GM12878 (cell line): ENCODE measurements around the gene NACA2. TPM values are rescaled to one million over a fixed set of nuclear protein-coding genes. Genes with fewer than 3 reads are reported as not detected.

Source experiments
- ATAC-seq: fragments of 200-7000 bp; cut with Tn5 transposase; 3 replicates; pipeline ENCODE4 v1.9.1; 2020; ENCODE audit warnings: mild to moderate bottlenecking, moderate library complexity
- BruUV-seq: library from RNA; stranded (reverse); fragments of 400-500 nt; replicated peaks from 2 replicates; lab custom pipeline; 2021; lab: Mats Ljungman, UMichigan
- CTCF ChIA-PET: fragments of 300-600 bp; sonication (Branson Sonifier 250); formaldehyde crosslinking; extraction: SDS; loops from one replicate; lab custom pipeline; 2021; ENCODE audit warnings: inconsistent platforms; lab: Yijun Ruan, JAX
- POLR2A ChIA-PET: fragments of 350-600 bp; formaldehyde crosslinking; extraction: SDS; loops from one replicate; lab custom pipeline; 2021; ENCODE audit warnings: inconsistent platforms; lab: Charles Lee
- RAD21 ChIA-PET: fragments of 300-600 bp; sonication (Branson Sonifier 250); formaldehyde crosslinking; loops from one replicate; lab custom pipeline; 2023; ENCODE audit warnings: antibody characterized with exemption; ENCODE audit not compliant: unreplicated experiment; lab: Charles Lee
- SMC1A ChIA-PET: fragments of 300-600 bp; sonication (Branson Sonifier 250); formaldehyde crosslinking; loops from one replicate; lab custom pipeline; 2023; ENCODE audit not compliant: unreplicated experiment, uncharacterized antibody; lab: Charles Lee
- DNase-seq: peaks from one replicate; pipeline ENCODE4 v3.0.0-alpha.2; 2011; ENCODE audit warnings: low read depth, low spot score
- FAIRE-seq: peaks from 3 replicates; lab custom pipeline; 2011; peaks lifted over from hg19 to GRCh38; lab: Jason Lieb, UNC
- H2AFZ ChIP-seq: 2 replicates; pipeline ENCODE4 v1.6.0; 2011; ENCODE audit warnings: low read depth, low read length, control low read depth; ENCODE audit not compliant: control insufficient read depth
- H3K27ac ChIP-seq: 2 replicates; pipeline ENCODE4 v1.5.1; 2011; ENCODE audit warnings: control low read depth; ENCODE audit not compliant: control insufficient read depth, insufficient read depth
- H3K27me3 ChIP-seq, 2 experiments: replicated peaks in 1 of 2; 2 replicates each; pipeline versions ENCODE4 v1.6.0 to v1.6.1; 2011; ENCODE audit warnings: low read length in 1 of 2; ENCODE audit not compliant: control insufficient read depth in 2 of 2, insufficient read depth in 2 of 2
- H3K36me3 ChIP-seq, 2 experiments: 2 replicates each; pipeline ENCODE4 v1.5.1; 2011; ENCODE audit warnings: low read length in 1 of 2; ENCODE audit not compliant: control insufficient read depth in 2 of 2, insufficient read depth in 2 of 2
- H3K4me1 ChIP-seq: 2 replicates; pipeline ENCODE4 v1.6.1; 2011; ENCODE audit warnings: mild to moderate bottlenecking, low read length, moderate library complexity, mixed read lengths; ENCODE audit not compliant: control insufficient read depth, insufficient read depth
- H3K4me2 ChIP-seq: 2 replicates; pipeline ENCODE4 v1.6.0; 2011; ENCODE audit warnings: control low read depth; ENCODE audit not compliant: control insufficient read depth, insufficient read depth
- H3K4me3 ChIP-seq: fragments of 200-600 bp; sonication (generic); 2 replicates; pipeline ENCODE4 v1.5.1; 2016
- H3K79me2 ChIP-seq: 2 replicates; pipeline ENCODE4 v1.6.0; 2011; ENCODE audit warnings: low read length; ENCODE audit not compliant: control insufficient read depth, insufficient read depth
- H3K9ac ChIP-seq: 2 replicates; pipeline ENCODE4 v1.8.0; 2011; ENCODE audit warnings: low read length, control low read depth, mixed read lengths; ENCODE audit not compliant: control insufficient read depth, insufficient read depth
- H3K9me3 ChIP-seq: replicated peaks from 3 replicates; pipeline ENCODE4 v1.5.1; 2011; ENCODE audit warnings: mild to moderate bottlenecking, low read length; ENCODE audit not compliant: control insufficient read depth, insufficient read depth
- H4K20me1 ChIP-seq: 2 replicates; pipeline ENCODE4 v1.6.0; 2011; ENCODE audit not compliant: control insufficient read depth, insufficient read depth
- DPF2 ChIP-seq: fragments of 450-650 bp; IDR thresholded peaks from 2 replicates; pipeline ENCODE4 v1.6.1; 2017; ENCODE audit warnings: mild to moderate bottlenecking
- JUNB ChIP-seq: IDR thresholded peaks from 2 replicates; pipeline ENCODE4 v1.6.1; 2016; ENCODE audit warnings: antibody characterized with exemption, mild to moderate bottlenecking
- KDM1A ChIP-seq: fragments of 200-600 bp; sonication (generic); IDR thresholded peaks from 2 replicates; pipeline ENCODE4 v1.6.1; 2016; ENCODE audit warnings: borderline replicate concordance
- NFIC ChIP-seq: IDR thresholded peaks from 2 replicates; pipeline ENCODE4 v1.6.1; 2012; ENCODE audit warnings: low read depth, mild to moderate bottlenecking, inconsistent platforms, low read length, moderate library complexity
- NFXL1 ChIP-seq: fragments of 450-650 bp; IDR thresholded peaks from 2 replicates; pipeline ENCODE4 v1.6.1; 2017; ENCODE audit warnings: antibody characterized with exemption, mild to moderate bottlenecking, borderline replicate concordance
- RB1 ChIP-seq: fragments of 450-650 bp; formaldehyde crosslinking; IDR thresholded peaks from 2 replicates; pipeline ENCODE4 v1.6.1; 2017; ENCODE audit warnings: mild to moderate bottlenecking, borderline replicate concordance
- SMC3 ChIP-seq: IDR thresholded peaks from 2 replicates; pipeline ENCODE4 v1.6.1; 2011; ENCODE audit warnings: low read length, improper control_type of control experiment, borderline replicate concordance
- WGBS: methylation state at CpG from one replicate; pipeline ENCODE4 v1.1.6; 2016; ENCODE audit warnings: low lambda C conversion rate; ENCODE audit not compliant: insufficient replicate concordance, insufficient coverage; ENCODE audit errors: missing lambda C conversion rate; 5-methylcytosine and 5-hydroxymethylcytosine counted together
- in situ Hi-C: fragments of 300-500 bp; cut with MboI; formaldehyde crosslinking; loops from 9 replicates; pipeline ENCODE4 v1.14.3; 2018; ENCODE audit warnings: mixed read lengths
- intact Hi-C: fragments of 100-400 bp; cut with micrococcal nuclease; formaldehyde crosslinking; loops from one replicate; pipeline ENCODE4 v1.14.2; 2022; ENCODE audit not compliant: unreplicated experiment
- polyA plus RNA-seq, 11 experiments: library from polyadenylated mRNA; depleted of rRNA in 4 of 11; unstranded in 6 of 11; stranded (reverse) in 5 of 11; fragments of >200 nt; fragmentation: Nextera tagmentation in 4 of 11; fragmentation: Illumina TruSeq in 1 of 11; extraction: Ambion mirVana in 4 of 11; extraction: Trizol in 1 of 11; gene quantifications; 1 replicate in 1 of 11; 2 replicates in 10 of 11; pipeline versions ENCODE4 v1.2.1 to v1.2.3, GENCODE V29; 2011 to 2016; ENCODE audit warnings: inconsistent platforms in 2 of 11, missing spikeins in 2 of 11, low read depth in 1 of 11
- total RNA-seq, 4 experiments: library from RNA; depleted of rRNA in 3 of 4; stranded (reverse); fragments of >200 nt in 3 of 4; fragmentation: Illumina TruSeq in 1 of 4; extraction: Trizol in 1 of 4; gene quantifications; 2 replicates each; pipeline versions ENCODE4 v1.2.1 to v1.2.3, GENCODE V29; 2013 to 2021
- TF ChIP-seq, protein P1 (sequence below): fragments of 450-650 bp; IDR thresholded peaks from 2 replicates; pipeline ENCODE4 v1.6.1; 2017; ENCODE audit warnings: mild to moderate bottlenecking, moderate library complexity

The NACA2 gene
- total and polyA plus RNA-seq, 10 of the 15 experiments (the other 5 are each of a cell fraction or from before 2014, with no cell fraction given), result 0.16 to 0.68 (median 0.36) TPM; not detected in 4

DNA sequence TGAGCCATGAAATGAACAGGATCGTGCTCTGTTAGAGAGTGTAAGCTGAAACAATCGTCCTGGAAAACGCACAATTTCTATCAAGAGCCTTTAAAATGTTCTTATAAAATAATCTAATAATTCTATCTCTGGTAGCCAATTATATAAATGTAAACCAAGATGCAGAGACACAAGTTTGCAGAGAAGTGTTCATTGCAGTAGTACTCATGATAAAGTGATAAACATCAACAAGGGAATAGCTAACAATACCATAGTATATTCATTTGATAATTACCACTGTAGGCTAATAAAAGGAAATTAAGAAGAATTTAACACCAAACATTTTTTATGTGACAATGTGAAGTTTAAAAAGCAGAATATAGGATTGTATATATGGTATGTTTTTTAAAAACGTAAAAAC lies 12.4 kb downstream of the NACA2 start:
- Histone ChIP-seq H3K9me3 (no peaks in the 10 kb centered on the region), H3K4me3 (no peak overlapping the region), H3K79me2 (no peaks in the 10 kb centered on the region), H3K27ac (no peak overlapping the region), H3K4me1 (no peaks in the 10 kb centered on the region), H4K20me1 (no peaks in the 10 kb centered on the region), H3K27me3 (no peaks in the 10 kb centered on the region; a peak in 1 of 4 replicates), H2AFZ (no peak overlapping the region), H3K4me2 (no peak overlapping the region), H3K36me3 (no peaks in the 10 kb centered on the region), H3K9ac (no peak overlapping the region)
- no peak for DNase-seq
- 59% methylated on average over 4 of the region's 4 CpGs for WGBS
- no TSS peak for BruUV-seq
- ChIA-PET CTCF (no interaction called here), SMC1A (interaction anchor here (0.6 to 0.9 kb wide), 3 partner anchors 11 to 1239 kb away, joined by 3 to 4 read pairs (median 3); no protein-coding TSS in a partner anchor), POLR2A (interaction anchor here (0.6 to 0.7 kb wide), 2 partner anchors 25 to 1614 kb away, joined by 4 to 6 read pairs; no protein-coding TSS in a partner anchor), RAD21 (no interaction called here)
- in situ Hi-C loops (no loop called here), intact Hi-C loops (no loop called here)
- FAIRE-seq, result no peak
- ATAC-seq, result no peak
- TF ChIP-seq, protein P1, sequence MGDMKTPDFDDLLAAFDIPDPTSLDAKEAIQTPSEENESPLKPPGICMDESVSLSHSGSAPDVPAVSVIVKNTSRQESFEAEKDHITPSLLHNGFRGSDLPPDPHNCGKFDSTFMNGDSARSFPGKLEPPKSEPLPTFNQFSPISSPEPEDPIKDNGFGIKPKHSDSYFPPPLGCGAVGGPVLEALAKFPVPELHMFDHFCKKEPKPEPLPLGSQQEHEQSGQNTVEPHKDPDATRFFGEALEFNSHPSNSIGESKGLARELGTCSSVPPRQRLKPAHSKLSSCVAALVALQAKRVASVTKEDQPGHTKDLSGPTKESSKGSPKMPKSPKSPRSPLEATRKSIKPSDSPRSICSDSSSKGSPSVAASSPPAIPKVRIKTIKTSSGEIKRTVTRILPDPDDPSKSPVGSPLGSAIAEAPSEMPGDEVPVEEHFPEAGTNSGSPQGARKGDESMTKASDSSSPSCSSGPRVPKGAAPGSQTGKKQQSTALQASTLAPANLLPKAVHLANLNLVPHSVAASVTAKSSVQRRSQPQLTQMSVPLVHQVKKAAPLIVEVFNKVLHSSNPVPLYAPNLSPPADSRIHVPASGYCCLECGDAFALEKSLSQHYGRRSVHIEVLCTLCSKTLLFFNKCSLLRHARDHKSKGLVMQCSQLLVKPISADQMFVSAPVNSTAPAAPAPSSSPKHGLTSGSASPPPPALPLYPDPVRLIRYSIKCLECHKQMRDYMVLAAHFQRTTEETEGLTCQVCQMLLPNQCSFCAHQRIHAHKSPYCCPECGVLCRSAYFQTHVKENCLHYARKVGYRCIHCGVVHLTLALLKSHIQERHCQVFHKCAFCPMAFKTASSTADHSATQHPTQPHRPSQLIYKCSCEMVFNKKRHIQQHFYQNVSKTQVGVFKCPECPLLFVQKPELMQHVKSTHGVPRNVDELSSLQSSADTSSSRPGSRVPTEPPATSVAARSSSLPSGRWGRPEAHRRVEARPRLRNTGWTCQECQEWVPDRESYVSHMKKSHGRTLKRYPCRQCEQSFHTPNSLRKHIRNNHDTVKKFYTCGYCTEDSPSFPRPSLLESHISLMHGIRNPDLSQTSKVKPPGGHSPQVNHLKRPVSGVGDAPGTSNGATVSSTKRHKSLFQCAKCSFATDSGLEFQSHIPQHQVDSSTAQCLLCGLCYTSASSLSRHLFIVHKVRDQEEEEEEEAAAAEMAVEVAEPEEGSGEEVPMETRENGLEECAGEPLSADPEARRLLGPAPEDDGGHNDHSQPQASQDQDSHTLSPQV, result no peak
- TF ChIP-seq RB1, result no peak
- TF ChIP-seq JUNB, result no peak
- peak; percentile 24; the same call in 1 of the 2 replicates for TF ChIP-seq NFXL1
- no peak for TF ChIP-seq DPF2
- no peak for TF ChIP-seq SMC3
- no peak for TF ChIP-seq NFIC
- TF ChIP-seq KDM1A, result no peak
